SH-SY5Y (cell line): Measurements from ENCODE around the gene NRG3.

Source experiments
- GATA2 ChIP-seq: IDR thresholded peaks from 2 replicates; pipeline ENCODE4 v1.6.1; 2011; ENCODE audit warnings: mild to moderate bottlenecking, low read depth, low read length
- GATA3 ChIP-seq: IDR thresholded peaks from 2 replicates; pipeline ENCODE4 v1.6.1; 2011; ENCODE audit warnings: low read depth, mild to moderate bottlenecking, low read length, moderate library complexity

GRCh38 chr10:82742898-82743297 is 867.9 kb downstream of the NRG3 start:
- TF ChIP-seq GATA2 (no peak), GATA3 (no peak)
